ENCODE data around the gene GRK5. TPM values are rescaled to one million over a fixed set of nuclear protein-coding genes. Genes with fewer than 3 reads are reported as not detected.

The GRK5 gene
- total and polyA plus RNA-seq, 9 of the 15 experiments (the other 6 are each of a cell fraction or from before 2014, with no cell fraction given) = 0.46 to 0.83 (median 0.67) TPM; not detected in 2

DNA sequence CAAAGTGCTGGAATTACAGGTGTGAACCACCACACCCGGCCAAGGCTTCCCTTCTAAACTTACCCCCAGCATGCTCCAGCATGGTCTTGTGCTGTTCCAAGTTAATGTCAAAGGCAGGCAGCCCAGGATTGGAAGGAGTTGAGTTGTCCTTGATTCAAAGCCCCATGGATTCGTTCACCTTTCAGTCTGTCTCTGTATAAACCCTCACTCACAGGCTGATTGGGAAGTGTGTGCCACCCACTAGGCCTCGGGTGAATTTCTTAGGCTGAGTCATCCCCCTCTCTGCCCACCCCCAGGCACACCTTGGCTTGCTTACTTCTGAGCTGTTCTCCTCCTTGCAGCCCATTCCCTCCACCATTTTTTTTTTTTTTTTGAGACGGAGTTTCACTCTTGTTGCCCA lies 15.5 kb upstream of the GRK5 start:
- H3K9me1 ChIP-seq (ENCODE audit: control insufficient read depth, insufficient read depth, low read length) = no peaks in the 10 kb centered on the region
- no peak overlapping the region for H3K4me2 ChIP-seq (ENCODE audit: insufficient read depth, low read length)
- WGBS (ENCODE audit: insufficient coverage, low coverage, missing lambda C conversion rate) = 22% methylated on average over 3 of the region's 4 CpGs
- H3K4me1 ChIP-seq (replicated peaks in 1 of 2; ENCODE audit: control insufficient read depth in 2 of 2, insufficient read depth in 2 of 2, low read length in 2 of 2) = peaks cover 0 to 21% of the 10 kb centered on the region in 2 experiments; a peak in 4 of 5 replicates
- no peaks in the 10 kb centered on the region for H3K79me2 ChIP-seq (ENCODE audit: control insufficient read depth, insufficient read depth, low read length)
- no peaks in the 10 kb centered on the region for H3K36me3 ChIP-seq (ENCODE audit: control insufficient read depth, insufficient read depth, low read length)
- no peaks in the 10 kb centered on the region for H3K27me3 ChIP-seq (ENCODE audit: control insufficient read depth in 2 of 2, insufficient read depth in 2 of 2, low read length in 2 of 2)
- H3K9ac ChIP-seq (ENCODE audit: insufficient read depth in 1 of 2, low read depth in 2 of 2, low read length in 2 of 2) = no peak overlapping the region
- ATAC-seq (no peak), DNase-seq (ENCODE audit: extremely low read depth in 1 of 4, low spot score in 3 of 4) (no peak), FAIRE-seq (no peak)
- CTCF ChIA-PET (ENCODE audit: low intra/inter-chr PET ratio) = no interaction called here
- intact Hi-C loops (cut with micrococcal nuclease) = no loop called here
- H4K20me1 ChIP-seq (replicated peaks; ENCODE audit: control insufficient read depth, insufficient read depth, low read length) = no peaks in the 10 kb centered on the region
- in situ Hi-C loops (cut with MboI) = no loop called here
- no peaks in the 10 kb centered on the region for H3K9me3 ChIP-seq (replicated peaks; ENCODE audit: control insufficient read depth, insufficient read depth, low read depth, low read length)
- no peak overlapping the region for H3K27ac ChIP-seq (ENCODE audit: extremely low read depth, low read depth, low read length)
- H2AFZ ChIP-seq (ENCODE audit: low read depth, low read length) = no peak overlapping the region
- TF ChIP-seq, protein P1, sequence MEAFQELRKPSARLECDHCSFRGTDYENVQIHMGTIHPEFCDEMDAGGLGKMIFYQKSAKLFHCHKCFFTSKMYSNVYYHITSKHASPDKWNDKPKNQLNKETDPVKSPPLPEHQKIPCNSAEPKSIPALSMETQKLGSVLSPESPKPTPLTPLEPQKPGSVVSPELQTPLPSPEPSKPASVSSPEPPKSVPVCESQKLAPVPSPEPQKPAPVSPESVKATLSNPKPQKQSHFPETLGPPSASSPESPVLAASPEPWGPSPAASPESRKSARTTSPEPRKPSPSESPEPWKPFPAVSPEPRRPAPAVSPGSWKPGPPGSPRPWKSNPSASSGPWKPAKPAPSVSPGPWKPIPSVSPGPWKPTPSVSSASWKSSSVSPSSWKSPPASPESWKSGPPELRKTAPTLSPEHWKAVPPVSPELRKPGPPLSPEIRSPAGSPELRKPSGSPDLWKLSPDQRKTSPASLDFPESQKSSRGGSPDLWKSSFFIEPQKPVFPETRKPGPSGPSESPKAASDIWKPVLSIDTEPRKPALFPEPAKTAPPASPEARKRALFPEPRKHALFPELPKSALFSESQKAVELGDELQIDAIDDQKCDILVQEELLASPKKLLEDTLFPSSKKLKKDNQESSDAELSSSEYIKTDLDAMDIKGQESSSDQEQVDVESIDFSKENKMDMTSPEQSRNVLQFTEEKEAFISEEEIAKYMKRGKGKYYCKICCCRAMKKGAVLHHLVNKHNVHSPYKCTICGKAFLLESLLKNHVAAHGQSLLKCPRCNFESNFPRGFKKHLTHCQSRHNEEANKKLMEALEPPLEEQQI (IDR thresholded peaks at IDR 0.05) = no peak
- TF ChIP-seq FOS (IDR thresholded peaks at IDR 0.05; ENCODE audit: extremely low read depth, insufficient read length) (no peak), PTTG1 (tag; IDR thresholded peaks at IDR 0.05; ENCODE audit: low read depth) (no peak), GTF2E2 (tag; IDR thresholded peaks at IDR 0.05) (no peak), ILF3 (IDR thresholded peaks at IDR 0.05; ENCODE audit: borderline replicate concordance) (no peak), RBM22 (IDR thresholded peaks at IDR 0.05; ENCODE audit: low read depth, low read length, poor library complexity, severe bottlenecking) (no peak), HMG20B (CRISPR knock-in tag; IDR thresholded peaks at IDR 0.05) (no peak), POLR3A (IDR thresholded peaks at IDR 0.05; ENCODE audit: borderline replicate concordance, extremely low read depth, insufficient read depth, insufficient read length) (no peak), ZNF436 (CRISPR knock-in tag; IDR thresholded peaks at IDR 0.05) (no peak), POLR2AphosphoS5 (IDR thresholded peaks at IDR 0.05; ENCODE audit: control insufficient read depth, insufficient read depth, low read depth, low read length) (no peak), POU5F1 (IDR thresholded peaks at IDR 0.05; ENCODE audit: borderline replicate concordance, low read depth, low read length, partially characterized antibody) (no peak), NCOR1 (IDR thresholded peaks at IDR 0.05) (no peak), ZNF146 (CRISPR knock-in tag; IDR thresholded peaks at IDR 0.05; ENCODE audit: unreplicated experiment) (no peak), ARID1B (IDR thresholded peaks at IDR 0.05) (no peak), NFYB (IDR thresholded peaks at IDR 0.05; ENCODE audit: extremely low read depth, insufficient read length) (no peak), PHF21A (IDR thresholded peaks at IDR 0.05; ENCODE audit: borderline replicate concordance, low read depth) (no peak), OTX1 (CRISPR knock-in tag; IDR thresholded peaks at IDR 0.05) (no peak)
- TF ChIP-seq, protein P2, sequence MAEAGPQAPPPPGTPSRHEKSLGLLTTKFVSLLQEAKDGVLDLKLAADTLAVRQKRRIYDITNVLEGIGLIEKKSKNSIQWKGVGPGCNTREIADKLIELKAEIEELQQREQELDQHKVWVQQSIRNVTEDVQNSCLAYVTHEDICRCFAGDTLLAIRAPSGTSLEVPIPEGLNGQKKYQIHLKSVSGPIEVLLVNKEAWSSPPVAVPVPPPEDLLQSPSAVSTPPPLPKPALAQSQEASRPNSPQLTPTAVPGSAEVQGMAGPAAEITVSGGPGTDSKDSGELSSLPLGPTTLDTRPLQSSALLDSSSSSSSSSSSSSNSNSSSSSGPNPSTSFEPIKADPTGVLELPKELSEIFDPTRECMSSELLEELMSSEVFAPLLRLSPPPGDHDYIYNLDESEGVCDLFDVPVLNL (CRISPR knock-in tag; IDR thresholded peaks at IDR 0.05; ENCODE audit: low read depth) = no peak
- TF ChIP-seq, protein P3, sequence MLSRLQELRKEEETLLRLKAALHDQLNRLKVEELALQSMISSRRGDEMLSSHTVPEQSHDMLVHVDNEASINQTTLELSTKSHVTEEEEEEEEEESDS (CRISPR knock-in tag; IDR thresholded peaks at IDR 0.05) = no peak
- BruUV-seq (replicated peaks) = no TSS peak
- POLR2A ChIA-PET = no interaction called here
- H3K4me3 ChIP-seq = no peak overlapping the region

All from K562 (cell line).